Liver (tissue), 9 donors: Measurements from ENCODE around the gene COX4I1. TPM values are rescaled to one million over a fixed set of nuclear protein-coding genes. Genes with fewer than 3 reads are reported as not detected.

ENCODE experiments used
- DNase-seq: peaks from one replicate; pipeline ENCODE4 v3.0.0-alpha.2; 2017; ENCODE audit warnings: low spot score
- H3K27ac ChIP-seq, 2 donors: one replicate each; pipeline ENCODE4 v1.7.0; 2013; ENCODE audit warnings: inconsistent platforms in 2 of 2, low read length in 2 of 2, control low read depth in 1 of 2, low read depth in 1 of 2, mild to moderate bottlenecking in 1 of 2
- H3K27me3 ChIP-seq, 4 donors: one replicate each; pipeline versions ENCODE4 v1.6.1 to v1.7.0; 2013; ENCODE audit warnings: low read length in 3 of 4, inconsistent platforms in 1 of 4, mild to moderate bottlenecking in 1 of 4, moderate library complexity in 1 of 4; ENCODE audit not compliant: control insufficient read depth in 4 of 4, insufficient read depth in 4 of 4
- H3K36me3 ChIP-seq, 4 donors: one replicate each; pipeline versions ENCODE4 v1.6.1 to v1.7.0; 2013; ENCODE audit warnings: low read length in 3 of 4, mild to moderate bottlenecking in 3 of 4, low read depth in 1 of 4, moderate library complexity in 1 of 4; ENCODE audit not compliant: control insufficient read depth in 4 of 4, insufficient read depth in 3 of 4
- H3K4me1 ChIP-seq, 4 donors: one replicate each; pipeline versions ENCODE4 v1.6.1 to v1.7.0; 2013; ENCODE audit warnings: low read length in 3 of 4, mild to moderate bottlenecking in 3 of 4, moderate library complexity in 1 of 4; ENCODE audit not compliant: control insufficient read depth in 4 of 4, insufficient read depth in 4 of 4
- H3K4me3 ChIP-seq, 3 donors: one replicate each; pipeline versions ENCODE4 v1.6.1 to v1.7.0; 2013; ENCODE audit warnings: low read length in 3 of 3, control low read depth in 1 of 3, low read depth in 1 of 3, mild to moderate bottlenecking in 1 of 3
- H3K9ac ChIP-seq, 2 donors: one replicate each; pipeline ENCODE4 v1.7.0; 2013; ENCODE audit warnings: low read length in 2 of 2, mild to moderate bottlenecking in 2 of 2, moderate library complexity in 2 of 2, control low read depth in 1 of 2, low read depth in 1 of 2
- H3K9me3 ChIP-seq, 4 donors: one replicate each; pipeline versions ENCODE4 v1.6.1 to v1.7.0; 2013; ENCODE audit warnings: low read length in 3 of 4; ENCODE audit not compliant: control insufficient read depth in 4 of 4
- CTCF ChIP-seq: fragments of 150-350 bp; IDR thresholded peaks from 2 replicates; pipeline ENCODE4 v1.5.1; 2017; ENCODE audit warnings: improper control_type of control experiment, low read depth, low read length; ENCODE audit not compliant: missing input control
- EGR1 ChIP-seq, 2 donors: IDR thresholded peaks; 2 replicates each; pipeline ENCODE4 v1.6.1; 2016 to 2018; ENCODE audit warnings: antibody characterized with exemption in 2 of 2, low read depth in 2 of 2
- FOXA1 ChIP-seq: IDR thresholded peaks from 2 replicates; pipeline ENCODE4 v1.6.1; 2016; ENCODE audit warnings: antibody characterized with exemption
- FOXA2 ChIP-seq: IDR thresholded peaks from 2 replicates; pipeline ENCODE4 v1.6.1; 2016; ENCODE audit warnings: antibody characterized with exemption
- GABPA ChIP-seq, 2 donors: IDR thresholded peaks in 1 of 2; conservative IDR thresholded peaks in 1 of 2; 2 replicates each; pipeline ENCODE4 v1.6.1; 2016; ENCODE audit warnings: antibody characterized with exemption in 2 of 2, mild to moderate bottlenecking in 1 of 2, moderate library complexity in 1 of 2
- HNF4A ChIP-seq, 2 donors: conservative IDR thresholded peaks; 2 replicates each; pipeline ENCODE4 v1.6.1; 2016; ENCODE audit warnings: antibody characterized with exemption in 2 of 2, mild to moderate bottlenecking in 2 of 2
- HNF4G ChIP-seq: IDR thresholded peaks from 2 replicates; pipeline ENCODE4 v1.6.1; 2016; ENCODE audit warnings: antibody characterized with exemption
- JUND ChIP-seq, 2 donors: IDR thresholded peaks; 2 replicates each; pipeline ENCODE4 v1.6.1; 2016; ENCODE audit warnings: antibody characterized with exemption in 2 of 2
- MAX ChIP-seq: IDR thresholded peaks from 2 replicates; pipeline ENCODE4 v1.6.1; 2016; ENCODE audit warnings: antibody characterized with exemption
- NR2F2 ChIP-seq: IDR thresholded peaks from 2 replicates; pipeline ENCODE4 v1.6.1; 2016; ENCODE audit warnings: antibody characterized with exemption
- RAD21 ChIP-seq, 2 donors: IDR thresholded peaks; 2 replicates each; pipeline ENCODE4 v1.6.1; 2016; ENCODE audit warnings: antibody characterized with exemption in 2 of 2, mild to moderate bottlenecking in 2 of 2
- REST ChIP-seq: IDR thresholded peaks from 2 replicates; pipeline ENCODE4 v1.6.1; 2016; ENCODE audit warnings: antibody characterized with exemption, mild to moderate bottlenecking
- RXRA ChIP-seq, 2 donors: IDR thresholded peaks; 2 replicates each; pipeline ENCODE4 v1.6.1; 2017 to 2018; ENCODE audit warnings: antibody characterized with exemption in 2 of 2, mild to moderate bottlenecking in 1 of 2
- SP1 ChIP-seq: IDR thresholded peaks from 2 replicates; pipeline ENCODE4 v1.6.1; 2018; ENCODE audit warnings: antibody characterized with exemption, mild to moderate bottlenecking
- YY1 ChIP-seq: IDR thresholded peaks from 2 replicates; pipeline ENCODE4 v1.6.1; 2016; ENCODE audit warnings: antibody characterized with exemption, mild to moderate bottlenecking
- ZBTB33 ChIP-seq: IDR thresholded peaks from 2 replicates; pipeline ENCODE4 v1.6.1; 2016; ENCODE audit warnings: antibody characterized with exemption
- WGBS: extraction: QIAGEN DNeasy Blood & Tissue Kit; methylation state at CpG from one replicate; pipeline ENCODE4 v1.1.7; 2013; 5-methylcytosine and 5-hydroxymethylcytosine counted together
- polyA plus RNA-seq, 2 donors: library from polyadenylated mRNA; stranded (reverse) in 1 of 2; unstranded in 1 of 2; fragments of 200-250 nt in 1 of 2; fragments of >200 nt in 1 of 2; fragmentation: Nextera tagmentation in 1 of 2; extraction: Ambion mirVana in 1 of 2; gene quantifications; one replicate each; pipeline versions ENCODE4 v1.2.1 to v1.2.3, GENCODE V29; 2013 to 2015
- total RNA-seq, 2 donors: library from RNA; depleted of rRNA; stranded (reverse); fragments of >200 nt; gene quantifications; one replicate each; pipeline ENCODE4 v1.2.3, GENCODE V29; 2014
- TF ChIP-seq, protein P1 (sequence below): IDR thresholded peaks from 2 replicates; pipeline ENCODE4 v1.6.1; 2016; ENCODE audit warnings: antibody characterized with exemption
- donor health status: healthy.
- donor health status: healthy.
- donor health status: healthy.
- donor health status: healthy.
- donor health status: healthy.

Gene COX4I1
- total and polyA plus RNA-seq, 4 donors: 186 to 576 (median 331) TPM

DNA sequence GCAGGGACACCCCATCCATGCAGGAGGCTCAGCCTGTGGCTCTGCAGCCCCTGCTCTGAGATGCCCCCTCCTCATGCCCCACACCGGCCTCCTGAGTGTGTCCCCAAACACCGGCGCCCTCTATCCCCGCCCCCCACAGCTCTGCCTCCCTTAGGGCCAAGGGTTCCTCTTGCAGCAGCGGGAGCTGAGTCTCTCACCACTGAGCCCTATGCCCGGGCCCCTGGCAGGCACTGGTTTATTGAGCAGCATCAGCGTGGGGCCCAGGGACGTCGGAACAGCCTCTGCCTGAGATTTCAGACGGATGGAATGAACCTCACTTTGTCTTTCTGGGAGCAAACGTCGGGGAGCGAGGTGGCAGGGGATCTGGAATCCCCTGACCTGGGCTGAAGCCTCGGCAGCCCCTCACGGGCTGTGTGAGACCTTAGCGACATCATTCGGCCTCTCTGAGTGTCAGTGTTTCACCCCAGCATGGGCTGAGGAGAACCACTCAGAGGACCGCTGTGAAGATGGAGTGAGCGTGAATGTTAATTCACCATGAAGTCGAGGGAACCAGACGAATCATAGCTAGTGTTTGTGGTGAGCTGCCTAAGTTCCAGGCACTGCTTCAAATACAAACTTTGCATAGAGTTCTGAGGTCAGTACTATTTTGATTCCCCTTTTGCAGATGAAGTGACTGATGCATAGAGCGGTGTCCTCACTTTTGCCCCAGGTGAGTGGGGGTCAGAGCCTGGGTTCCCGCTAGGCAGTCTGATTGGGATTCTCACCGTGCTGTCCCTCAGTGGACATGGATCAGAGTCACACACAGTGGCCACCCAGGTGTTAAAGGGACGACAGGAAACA is 43.3 kb upstream of the COX4I1 start:
- 83% methylated on average over 25 of the region's 25 CpGs for WGBS
- no peak overlapping the region for H3K4me3 ChIP-seq
- no peak overlapping the region for H3K27ac ChIP-seq

DNA sequence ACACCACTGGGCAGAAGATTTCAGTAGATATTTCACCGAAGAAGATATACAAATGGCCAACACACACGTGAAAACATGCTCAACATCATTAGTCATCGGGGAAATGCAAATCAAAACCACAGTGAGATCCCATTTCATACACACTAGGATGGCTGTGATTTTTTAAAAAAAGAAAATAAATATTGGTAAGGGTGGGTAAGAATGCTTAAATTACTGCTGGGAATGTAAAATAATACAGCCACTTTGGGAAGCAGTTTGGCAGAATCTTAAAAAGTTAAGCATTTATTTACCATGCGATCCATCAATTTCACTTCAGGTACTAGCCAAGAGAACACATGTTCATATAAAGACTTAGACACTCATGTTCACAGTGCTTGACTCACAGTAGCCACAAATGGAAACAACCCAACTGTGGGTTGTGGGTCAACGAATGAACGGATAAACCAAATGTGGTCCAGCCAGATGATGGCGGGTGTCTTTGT is 42.1 kb upstream of the COX4I1 start:
- 86% methylated on average over 7 of the region's 7 CpGs for WGBS
- Histone ChIP-seq H3K4me1 (no peaks in the 10 kb centered on the region), H3K27ac (no peak overlapping the region), H3K9me3 (no peaks in the 10 kb centered on the region), H3K36me3 (no peaks in the 10 kb centered on the region), H3K4me3 (no peak overlapping the region), H3K9ac (no peak overlapping the region), H3K27me3 (no peaks in the 10 kb centered on the region)
- no peak for DNase-seq
- TF ChIP-seq REST: no peak
- TF ChIP-seq MAX: no peak
- no peak for TF ChIP-seq YY1
- TF ChIP-seq FOXA2: no peak
- no peak for TF ChIP-seq RXRA (IDR thresholded peaks at IDR 0.05)
- TF ChIP-seq SP1: no peak
- TF ChIP-seq NR2F2: no peak
- TF ChIP-seq, protein P1, sequence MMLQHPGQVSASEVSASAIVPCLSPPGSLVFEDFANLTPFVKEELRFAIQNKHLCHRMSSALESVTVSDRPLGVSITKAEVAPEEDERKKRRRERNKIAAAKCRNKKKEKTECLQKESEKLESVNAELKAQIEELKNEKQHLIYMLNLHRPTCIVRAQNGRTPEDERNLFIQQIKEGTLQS: no peak
- TF ChIP-seq HNF4G: no peak
- no peak for TF ChIP-seq FOXA1
- TF ChIP-seq JUND (IDR thresholded peaks at IDR 0.05): no peak
- TF ChIP-seq HNF4A (conservative IDR thresholded peaks at IDR 0.05): no peak
- no peak for TF ChIP-seq CTCF
- no peak for TF ChIP-seq ZBTB33
- TF ChIP-seq GABPA (IDR thresholded peaks at IDR 0.05 in 1 of 2, conservative IDR thresholded peaks at IDR 0.05 in 1 of 2): no peak
- no peak for TF ChIP-seq RAD21 (IDR thresholded peaks at IDR 0.05)
- TF ChIP-seq EGR1 (IDR thresholded peaks at IDR 0.05; ENCODE audit: low read depth in 2 of 2): no peak

More for the DNA sequence above, 43.3 kb upstream of the COX4I1 start:
- no peaks in the 10 kb centered on the region for H3K27me3 ChIP-seq
- H3K36me3 ChIP-seq: no peaks in the 10 kb centered on the region
- H3K4me1 ChIP-seq: peaks cover 0 to 2% (median under 1%) of the 10 kb centered on the region in 4 donors
- H3K9me3 ChIP-seq: no peaks in the 10 kb centered on the region
- no peak overlapping the region for H3K9ac ChIP-seq
- TF ChIP-seq HNF4G: no peak
- TF ChIP-seq EGR1 (IDR thresholded peaks at IDR 0.05; ENCODE audit: low read depth in 2 of 2): no peak
- DNase-seq: no peak
